GM18951 (cell line): ENCODE measurements around the gene CROCC.
"Not testable (repeated sequence)": the region's sequence is repeated elsewhere in the genome, so short reads cannot be mapped to it uniquely, and the experiment has no call there.

Source experiments
- POLR2A ChIP-seq: IDR thresholded peaks from 4 replicates; pipeline ENCODE4 v1.6.1; 2011; ENCODE audit warnings: mild to moderate bottlenecking; ENCODE audit not compliant: insufficient read length, insufficient read depth; ENCODE audit errors: extremely low read depth
- in situ Hi-C: fragments of 300-500 bp; cut with MboI; formaldehyde crosslinking; loops from one replicate; pipeline ENCODE4 v1.12.0; 2022; ENCODE audit warnings: low sequenced_read_pairs, mixed read lengths, inconsistent platforms; ENCODE audit not compliant: unreplicated experiment

The CROCC gene

DNA sequence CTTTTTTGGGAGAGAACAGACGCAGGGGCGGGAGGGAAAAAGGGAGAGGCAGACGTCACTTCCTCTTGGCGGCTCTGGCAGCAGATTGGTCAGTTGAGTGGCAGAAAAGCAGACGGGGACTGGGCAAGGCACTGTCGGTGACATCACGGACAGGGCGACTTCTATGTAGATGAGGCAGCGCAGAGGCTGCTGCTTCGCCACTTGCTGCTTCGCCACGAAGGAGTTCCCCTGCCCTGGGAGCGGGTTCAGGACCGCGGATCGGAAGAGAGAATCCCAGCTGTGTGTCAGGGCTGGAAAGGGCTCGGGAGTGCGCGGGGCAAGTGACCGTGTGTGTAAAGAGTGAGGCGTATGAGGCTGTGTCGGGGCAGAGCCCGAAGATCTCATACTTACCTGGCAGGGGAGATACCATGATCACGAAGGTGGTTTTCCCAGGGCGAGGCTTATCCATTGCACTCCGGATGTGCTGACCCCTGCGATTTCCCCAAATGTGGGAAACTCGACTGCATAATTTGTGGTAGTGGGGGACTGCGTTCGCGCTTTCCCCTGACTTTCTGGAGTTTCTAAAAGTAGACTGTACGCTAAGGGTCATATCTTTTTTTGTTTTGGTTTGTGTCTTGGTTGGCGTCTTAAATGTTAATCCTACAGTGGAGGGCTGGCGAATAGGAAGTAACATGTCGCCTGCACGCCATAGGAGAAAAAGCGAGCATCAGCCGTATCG, 26.0 kb upstream of the CROCC start, which contains the start of gene RNU1-2:
TSS of gene RNU1-2 (plus strand) at position 383 of the 718 bp plus-strand sequence.
- TF ChIP-seq POLR2A, result peak; percentile 94
- in situ Hi-C loops, result not testable (repeated sequence)

DNA sequence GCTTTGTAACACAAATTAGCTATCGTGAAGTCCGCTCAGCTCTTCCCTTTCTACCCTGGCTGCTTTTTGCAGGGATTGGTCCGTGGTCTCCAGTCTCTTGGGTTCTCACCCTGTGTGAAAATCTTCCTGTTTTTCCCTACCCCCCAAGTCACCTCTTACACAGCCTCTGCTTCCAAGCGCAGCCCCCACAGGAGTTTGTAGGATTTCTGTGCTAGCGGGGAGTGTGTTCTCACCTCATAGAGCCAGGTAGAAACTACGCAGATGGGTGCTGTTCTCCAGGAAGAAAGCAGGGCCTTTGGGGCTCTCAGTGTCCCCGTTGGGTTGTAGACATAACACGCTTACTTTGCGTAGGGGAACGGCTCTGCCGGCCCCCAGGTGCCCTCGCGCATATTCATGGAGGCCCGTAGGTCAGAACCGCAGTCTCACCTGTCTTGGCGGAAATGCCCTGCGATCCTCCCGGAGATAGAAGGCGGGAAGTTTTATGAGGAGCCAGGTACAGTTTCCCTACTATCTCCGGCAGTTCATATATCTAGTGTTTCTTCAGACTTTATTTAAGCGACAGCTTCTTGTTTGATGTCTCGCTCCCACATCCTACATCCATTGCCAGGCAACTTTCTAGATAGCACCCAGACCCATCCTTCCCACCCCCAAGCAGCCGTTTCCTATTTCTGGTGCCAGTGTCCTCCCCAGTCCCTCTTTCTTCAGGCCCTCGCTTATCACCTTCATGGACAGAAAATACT, 25.2 kb upstream of the CROCC start:
- in situ Hi-C loops, result not testable (repeated sequence)
- TF ChIP-seq POLR2A, result peak; percentile 80

DNA sequence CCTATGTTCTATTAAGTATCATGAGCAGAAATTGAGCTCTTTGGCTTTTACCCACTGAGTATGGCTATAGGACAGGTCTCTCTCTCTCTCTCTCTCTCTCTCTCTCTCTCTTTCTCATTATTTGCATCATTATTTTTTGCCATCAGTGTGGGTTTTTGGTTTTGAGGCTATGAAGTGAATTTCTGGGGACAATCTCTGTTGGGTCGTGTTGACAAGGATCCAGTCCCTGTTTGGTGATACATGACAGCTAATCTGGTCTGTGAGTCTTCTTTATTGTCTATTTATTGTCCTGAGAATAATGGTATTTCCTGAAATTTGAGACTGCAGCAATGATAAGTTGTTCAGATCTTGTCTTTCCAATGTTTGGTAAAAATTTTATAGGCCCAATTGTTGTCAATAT, 24.1 kb upstream of the CROCC start:
- in situ Hi-C loops, result not testable (repeated sequence)

DNA sequence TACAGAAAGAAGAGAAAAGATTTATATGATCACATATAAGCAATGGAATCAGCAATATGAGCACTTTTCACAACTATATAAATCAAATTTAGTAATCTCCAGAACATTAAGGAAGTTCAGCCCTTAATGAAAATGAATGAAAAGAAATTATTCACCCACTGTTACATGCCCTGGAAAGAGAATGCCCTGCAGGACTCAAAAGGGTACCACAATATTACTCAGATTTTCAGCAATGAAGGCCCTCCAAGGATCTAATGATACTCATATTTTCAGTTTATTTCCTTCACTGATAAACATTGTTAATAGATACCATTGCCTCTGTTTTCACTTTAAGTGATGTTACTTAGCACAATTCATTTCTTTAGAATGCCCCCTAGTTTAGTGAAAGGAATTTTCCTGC, 23.4 kb upstream of the CROCC start:
- in situ Hi-C loops, result not testable (repeated sequence)

DNA sequence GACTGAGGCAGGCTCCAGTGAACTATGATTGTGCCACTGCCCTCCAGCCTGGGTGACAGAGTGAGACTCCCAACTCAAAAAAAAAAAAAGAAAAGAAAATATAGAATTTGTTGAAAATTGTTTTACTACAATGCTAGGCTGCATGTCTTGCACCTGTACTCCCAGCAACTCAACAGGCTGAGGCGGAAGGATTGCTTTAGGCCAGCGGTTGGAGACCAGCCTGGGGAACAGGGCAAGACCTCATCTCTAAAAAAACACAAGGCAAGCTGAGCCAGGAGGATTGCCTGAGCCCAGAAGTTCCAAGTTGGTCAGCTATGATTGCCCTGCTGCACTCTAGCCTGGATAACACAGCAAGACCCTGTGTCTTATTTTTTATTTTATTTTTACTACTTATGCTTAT, 22.7 kb upstream of the CROCC start:
- in situ Hi-C loops, result not testable (repeated sequence)

DNA sequence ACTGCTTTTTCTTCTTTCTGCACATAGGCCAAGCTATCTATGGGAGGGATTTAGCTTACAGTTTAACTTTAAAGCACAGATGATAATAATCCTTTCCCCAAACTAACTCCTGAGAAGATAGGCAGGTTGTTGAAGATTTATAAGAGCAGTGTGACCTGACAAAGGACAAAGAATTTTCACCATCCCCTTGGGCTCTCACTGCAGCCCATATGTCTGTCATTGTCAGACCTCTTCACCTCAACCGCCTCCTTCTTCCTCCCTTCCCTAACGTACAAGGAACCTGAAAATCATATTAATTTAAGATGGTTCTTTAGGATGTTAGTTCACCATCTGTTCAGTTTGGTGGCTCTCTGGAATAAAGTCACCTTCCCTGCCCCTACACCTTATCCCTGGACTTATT, 21.0 kb upstream of the CROCC start:
- TF ChIP-seq POLR2A, result no peak
- in situ Hi-C loops, result loop anchor here (25.0 kb wide), 1 partner anchor 388 kb away; the partner anchor contains the start of gene RNU1-1

DNA sequence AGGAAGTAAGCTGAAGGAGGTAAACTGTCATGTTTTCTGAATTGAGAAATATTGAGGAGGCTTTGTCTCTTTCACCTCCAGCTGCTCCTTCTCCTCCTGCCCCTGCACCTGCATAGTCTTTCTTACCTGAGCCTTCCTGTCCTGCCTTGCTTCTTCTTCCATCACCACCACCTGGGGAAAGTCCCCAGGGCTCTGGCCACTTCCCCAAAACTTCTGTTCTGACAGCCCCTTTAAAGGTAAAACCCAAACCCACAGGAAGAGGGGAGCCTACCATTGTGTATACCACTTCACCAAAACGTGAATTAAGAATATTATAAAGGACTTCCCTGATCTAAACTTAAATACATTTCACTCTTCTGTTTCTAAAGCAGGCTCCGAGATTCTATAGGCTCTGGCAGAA, 20.4 kb upstream of the CROCC start:
- in situ Hi-C loops, result loop anchor here (25.0 kb wide), 1 partner anchor 389 kb away; the partner anchor contains the start of gene RNU1-1

DNA sequence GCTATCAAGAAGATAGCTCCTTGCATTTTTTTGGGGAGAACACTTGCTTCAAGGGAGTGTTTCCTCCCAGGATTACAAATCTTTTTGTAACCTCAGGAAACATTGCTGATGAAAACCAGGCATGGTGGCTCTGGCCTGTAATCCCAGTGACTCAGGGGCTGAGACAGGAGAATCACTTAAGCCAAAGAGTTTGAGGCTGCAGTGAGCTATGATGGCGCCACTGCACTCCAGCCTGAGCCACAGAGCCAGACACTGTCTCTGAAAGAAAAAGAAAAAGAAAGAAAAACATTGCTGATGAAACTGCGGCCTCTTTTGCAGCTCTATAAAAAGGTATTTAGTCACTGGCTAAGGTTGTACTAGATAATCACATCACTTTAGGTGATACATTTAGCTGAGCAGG, 18.7 kb upstream of the CROCC start:
- in situ Hi-C loops, result loop anchor here (25.0 kb wide), 1 partner anchor 391 kb away; the partner anchor contains the start of gene RNU1-1
- TF ChIP-seq POLR2A, result no peak

DNA sequence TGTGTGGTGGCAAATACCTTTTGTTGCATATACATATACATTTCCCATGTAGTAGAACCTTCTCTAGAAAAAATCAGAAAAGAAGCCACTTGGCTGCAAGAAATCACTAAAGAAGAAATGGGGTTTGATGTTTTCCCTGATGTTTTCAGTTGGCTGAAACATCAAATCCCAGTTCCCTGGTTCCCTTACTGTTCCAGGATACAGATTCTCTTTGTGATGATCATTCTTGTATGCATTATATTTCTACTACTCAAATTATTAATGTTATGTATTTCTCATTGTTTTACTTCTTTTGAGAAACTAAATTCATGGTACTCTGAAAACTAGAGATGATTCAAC, 18.3 kb upstream of the CROCC start:
- no peak for TF ChIP-seq POLR2A
- in situ Hi-C loops, result loop anchor here (25.0 kb wide), 1 partner anchor 391 kb away; the partner anchor contains the start of gene RNU1-1

DNA sequence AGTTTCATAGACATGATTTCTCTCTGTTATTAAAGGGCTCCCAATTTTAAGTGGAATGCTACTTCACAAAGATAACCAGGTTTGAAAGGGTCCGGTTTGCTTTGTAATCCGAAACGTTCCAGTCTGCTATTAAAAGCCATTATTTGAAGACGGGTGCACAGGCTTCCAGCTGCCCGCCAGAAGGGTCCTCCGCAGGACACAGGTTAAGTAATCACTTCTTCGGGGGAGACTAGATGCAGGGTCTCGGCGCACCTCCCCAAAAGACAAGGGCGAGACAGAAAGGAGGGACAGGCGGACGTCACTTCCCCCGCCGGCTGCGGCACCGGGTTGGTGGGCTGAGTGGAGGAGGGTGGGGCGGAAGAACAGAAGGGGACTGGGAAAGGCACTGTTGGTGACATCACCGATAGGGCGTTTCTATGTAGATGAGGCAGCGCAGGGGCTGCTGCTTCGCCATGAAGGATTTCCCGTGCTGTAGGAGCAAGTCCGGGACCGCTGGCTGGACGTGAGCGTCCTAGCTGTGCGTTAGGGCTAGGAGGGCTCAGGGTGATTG, 17.1 kb upstream of the CROCC start:
- no peak for TF ChIP-seq POLR2A
- in situ Hi-C loops, result loop anchor here (25.0 kb wide), 1 partner anchor 392 kb away; the partner anchor contains the start of gene RNU1-1

DNA sequence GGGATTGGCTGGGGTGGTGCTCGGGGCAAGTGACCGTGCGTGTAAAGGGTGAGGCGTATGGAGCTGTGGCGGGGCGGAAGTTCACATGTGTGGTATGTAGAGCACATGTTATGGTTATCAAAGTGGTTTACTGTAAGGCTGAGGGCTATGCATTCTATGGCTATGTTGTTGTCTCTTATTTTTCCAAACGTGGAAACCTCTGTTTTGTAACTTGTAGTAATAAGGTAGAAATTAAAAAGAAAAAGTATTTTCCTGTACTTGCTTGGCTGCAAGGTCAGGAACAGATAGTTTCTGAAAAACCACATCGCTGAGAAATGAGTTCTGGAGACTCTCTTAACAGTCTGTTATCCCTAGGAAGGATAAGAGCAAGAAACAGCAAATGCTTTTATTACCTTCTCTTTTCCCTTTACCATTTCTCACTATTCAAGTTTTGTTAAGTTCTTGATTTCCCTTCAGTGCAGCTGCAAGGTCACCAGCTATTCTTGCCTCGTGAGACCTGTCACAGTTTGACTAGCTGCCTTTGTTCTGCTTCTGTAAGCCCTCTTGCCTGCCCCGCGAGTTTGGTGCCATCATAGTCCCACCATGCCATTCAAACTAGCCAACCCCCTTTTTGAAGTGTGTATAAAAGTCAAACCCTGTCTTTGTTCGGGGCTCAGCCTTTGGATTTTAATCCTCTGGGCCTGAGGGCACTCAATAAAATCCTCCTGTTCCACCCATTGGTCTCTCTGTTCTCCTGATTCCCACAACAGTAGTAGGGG, 16.4 kb upstream of the CROCC start:
- in situ Hi-C loops, result loop anchor here (25.0 kb wide), 1 partner anchor 393 kb away; the partner anchor contains the start of gene RNU1-1
- TF ChIP-seq POLR2A, result peak; percentile 99

DNA sequence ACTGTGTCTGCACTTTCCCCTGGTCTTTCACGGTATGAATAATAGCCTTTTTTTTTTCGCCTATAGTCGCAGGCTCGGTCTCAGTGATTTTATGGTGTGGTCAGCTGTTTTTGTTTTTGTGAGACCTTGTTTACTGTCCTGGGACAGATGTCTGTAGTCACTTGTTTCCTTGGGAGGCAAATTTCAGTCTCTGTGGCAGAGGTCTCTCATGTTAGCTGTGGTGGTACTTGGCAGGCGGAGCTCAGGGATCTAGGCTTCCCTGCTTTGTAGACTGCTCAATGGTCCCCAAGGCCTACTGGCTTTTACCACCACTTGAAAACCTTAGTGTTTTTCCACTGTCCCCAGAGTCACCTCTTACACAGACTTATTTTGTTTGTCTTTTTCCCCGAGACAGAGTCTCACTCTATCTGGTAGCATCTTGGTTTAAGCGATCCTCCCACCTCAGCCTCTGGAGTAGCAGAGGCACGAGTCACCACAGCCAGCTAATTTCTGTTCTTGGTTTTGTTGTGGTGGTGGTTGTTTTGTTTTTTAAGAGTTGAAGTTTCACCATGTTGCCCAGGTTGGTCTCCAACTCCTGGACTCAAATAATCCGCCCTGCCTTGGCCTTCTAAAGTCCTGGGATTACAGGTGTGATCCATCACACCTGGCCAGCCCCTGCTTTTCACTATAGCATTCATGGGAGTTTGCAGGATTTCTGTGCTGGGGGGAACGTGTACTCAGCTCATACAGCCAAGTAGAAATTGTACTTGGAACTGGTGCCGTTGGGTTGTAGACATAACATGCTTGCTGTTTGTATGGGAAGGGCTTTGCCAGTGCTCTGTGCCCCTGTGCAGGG, 15.6 kb upstream of the CROCC start:
- in situ Hi-C loops, result loop anchor here (25.0 kb wide), 1 partner anchor 394 kb away; the partner anchor contains the start of gene RNU1-1
- TF ChIP-seq POLR2A, result no peak
